ENCODE data around the gene GNG7.

DNA sequence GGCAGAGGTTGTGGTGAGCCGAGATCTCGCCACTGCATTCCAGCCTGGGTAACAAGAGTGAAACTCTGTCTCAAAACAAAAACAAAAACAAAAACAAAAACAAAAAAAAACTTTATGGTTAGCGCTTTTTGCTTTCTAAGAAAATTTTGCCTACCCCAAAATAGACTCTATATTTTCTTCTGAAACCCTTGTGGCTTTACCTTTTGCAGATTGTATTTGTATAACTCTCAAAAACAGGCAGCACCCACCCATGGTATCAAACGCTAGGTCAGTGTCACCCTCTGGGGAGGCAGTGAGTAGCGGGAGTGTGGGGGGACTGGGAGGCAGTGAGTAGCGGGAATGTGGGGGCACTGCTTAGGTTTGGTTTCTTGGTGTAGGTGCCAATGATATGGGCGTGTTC is 44.9 kb upstream of the GNG7 start:
- TF ChIP-seq, protein P1, sequence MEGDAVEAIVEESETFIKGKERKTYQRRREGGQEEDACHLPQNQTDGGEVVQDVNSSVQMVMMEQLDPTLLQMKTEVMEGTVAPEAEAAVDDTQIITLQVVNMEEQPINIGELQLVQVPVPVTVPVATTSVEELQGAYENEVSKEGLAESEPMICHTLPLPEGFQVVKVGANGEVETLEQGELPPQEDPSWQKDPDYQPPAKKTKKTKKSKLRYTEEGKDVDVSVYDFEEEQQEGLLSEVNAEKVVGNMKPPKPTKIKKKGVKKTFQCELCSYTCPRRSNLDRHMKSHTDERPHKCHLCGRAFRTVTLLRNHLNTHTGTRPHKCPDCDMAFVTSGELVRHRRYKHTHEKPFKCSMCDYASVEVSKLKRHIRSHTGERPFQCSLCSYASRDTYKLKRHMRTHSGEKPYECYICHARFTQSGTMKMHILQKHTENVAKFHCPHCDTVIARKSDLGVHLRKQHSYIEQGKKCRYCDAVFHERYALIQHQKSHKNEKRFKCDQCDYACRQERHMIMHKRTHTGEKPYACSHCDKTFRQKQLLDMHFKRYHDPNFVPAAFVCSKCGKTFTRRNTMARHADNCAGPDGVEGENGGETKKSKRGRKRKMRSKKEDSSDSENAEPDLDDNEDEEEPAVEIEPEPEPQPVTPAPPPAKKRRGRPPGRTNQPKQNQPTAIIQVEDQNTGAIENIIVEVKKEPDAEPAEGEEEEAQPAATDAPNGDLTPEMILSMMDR (IDR thresholded peaks at IDR 0.05; ENCODE audit: low read depth, low read length) = no peak
- no peak for TF ChIP-seq EZH2phosphoT487 (IDR thresholded peaks at IDR 0.05; ENCODE audit: low read depth)
